Stimulated activated CD4-positive, alpha-beta T cell treated with anti-CD3 and anti-CD28 coated beads, Interleukin-2, amount 100 ng/mL, for 48 hours (primary cell): ENCODE results near the gene PROSER2.
"Not testable (repeated sequence)": the region's sequence is repeated elsewhere in the genome, so short reads cannot be mapped to it uniquely, and the experiment has no call there.

Source experiments
- DNase-seq, 2 donors: peaks; one replicate each; pipeline ENCODE4 v3.0.0-alpha.2; 2020

Gene PROSER2

DNA sequence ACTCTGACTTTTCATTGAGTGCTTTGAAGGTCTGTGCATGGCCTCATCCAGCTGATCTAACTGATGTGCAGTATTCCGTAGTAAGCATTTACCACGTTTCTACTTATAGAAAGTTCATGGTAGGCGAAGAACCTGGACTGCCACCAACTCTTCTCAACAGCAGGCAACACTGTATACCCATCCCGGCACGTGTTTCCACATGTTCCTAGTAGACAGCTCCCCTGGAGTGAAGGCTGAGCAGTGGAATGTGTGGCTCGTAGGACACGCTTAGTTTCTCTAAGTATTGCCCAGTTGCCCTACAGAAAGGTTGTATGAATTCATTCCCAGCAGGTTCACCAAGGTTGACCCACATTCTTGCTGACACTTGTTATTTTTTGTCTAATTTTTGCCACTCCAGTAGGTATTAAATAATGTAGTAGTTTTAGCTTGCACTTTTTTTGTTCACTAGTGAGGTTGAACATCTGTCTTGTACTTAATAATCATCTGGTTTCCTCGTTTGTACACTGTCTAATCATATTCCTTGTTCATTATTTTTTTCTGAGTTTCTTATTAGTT is 15.2 kb downstream of the PROSER2 start:
- DNase-seq: no peak

DNA sequence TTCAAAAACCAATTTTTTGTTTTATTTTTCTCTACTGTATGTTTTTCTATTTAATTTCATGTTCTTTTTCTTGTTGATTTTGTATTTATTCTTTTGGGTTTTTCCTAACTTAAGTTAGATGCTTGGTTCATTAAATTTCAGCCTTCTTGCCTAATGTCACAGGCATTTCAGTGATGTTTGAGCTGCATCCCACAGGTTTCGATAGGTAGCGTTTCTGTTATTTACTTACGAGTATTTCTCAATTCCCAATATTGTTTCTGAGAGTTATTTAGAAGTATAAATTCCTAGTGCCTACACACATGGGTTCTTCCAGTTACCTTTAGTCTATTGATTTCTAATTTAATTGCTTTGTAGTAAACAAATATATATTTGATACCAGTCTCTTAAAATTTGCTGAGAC is 18.2 kb downstream of the PROSER2 start:
- no peak for DNase-seq

DNA sequence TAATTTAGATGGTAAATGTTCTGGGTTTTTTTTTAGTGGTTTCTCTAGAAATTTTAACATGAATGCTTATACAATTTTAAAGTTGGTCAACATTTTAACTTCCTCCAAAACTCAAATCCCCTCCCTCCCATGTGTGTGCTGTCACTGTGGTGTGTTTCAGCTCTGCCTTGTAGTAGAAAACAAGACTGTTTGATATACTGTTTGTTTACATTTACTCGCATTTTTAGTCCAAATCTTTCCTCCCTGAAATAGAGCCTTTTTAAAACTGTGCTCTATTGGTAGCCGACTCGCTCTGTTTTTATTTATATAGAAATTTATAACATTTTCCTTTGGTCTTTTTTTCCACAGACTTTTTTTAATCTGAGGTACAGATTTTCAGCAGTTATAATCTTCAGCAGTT is 19.3 kb downstream of the PROSER2 start:
- no peak for DNase-seq

DNA sequence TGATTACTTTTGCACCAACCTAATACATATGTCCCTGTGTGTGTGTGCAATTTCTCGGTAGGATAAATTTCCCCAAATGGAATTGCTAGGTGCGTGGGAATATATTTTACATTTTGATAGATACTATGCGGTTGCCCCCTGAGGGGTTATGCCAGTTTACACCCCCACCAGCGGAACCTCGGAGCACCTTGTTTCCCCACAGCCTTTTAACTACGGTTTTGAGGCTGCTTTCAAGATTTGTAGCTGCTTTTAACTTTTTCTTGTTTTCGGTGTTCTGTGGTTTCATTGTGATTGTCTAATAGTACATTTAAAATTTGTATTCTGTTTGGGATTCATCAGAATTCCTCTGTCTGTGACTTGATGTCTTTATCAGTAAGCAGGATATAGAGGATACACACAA is 22.0 kb downstream of the PROSER2 start:
- DNase-seq: no peak

DNA sequence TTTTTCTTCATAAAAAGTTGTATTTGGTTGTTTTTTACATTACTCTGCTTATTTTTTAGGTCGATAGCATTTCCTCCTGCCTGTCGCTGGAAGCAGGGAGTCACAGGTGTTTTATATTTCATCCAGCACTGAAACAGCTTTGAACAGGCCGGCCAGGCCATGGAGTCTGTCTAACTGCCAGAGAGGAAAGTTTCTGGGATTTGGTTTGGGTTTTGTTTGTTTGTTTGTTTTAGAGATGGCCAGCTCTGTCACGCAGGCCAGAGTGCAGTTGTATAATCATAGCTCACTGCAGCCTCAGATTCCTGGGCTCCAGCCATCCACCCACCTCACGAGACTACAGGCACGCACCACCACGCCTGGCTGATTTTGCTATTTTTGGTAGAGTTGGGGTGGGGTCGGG is 23.4 kb downstream of the PROSER2 start:
- DNase-seq: no peak

DNA sequence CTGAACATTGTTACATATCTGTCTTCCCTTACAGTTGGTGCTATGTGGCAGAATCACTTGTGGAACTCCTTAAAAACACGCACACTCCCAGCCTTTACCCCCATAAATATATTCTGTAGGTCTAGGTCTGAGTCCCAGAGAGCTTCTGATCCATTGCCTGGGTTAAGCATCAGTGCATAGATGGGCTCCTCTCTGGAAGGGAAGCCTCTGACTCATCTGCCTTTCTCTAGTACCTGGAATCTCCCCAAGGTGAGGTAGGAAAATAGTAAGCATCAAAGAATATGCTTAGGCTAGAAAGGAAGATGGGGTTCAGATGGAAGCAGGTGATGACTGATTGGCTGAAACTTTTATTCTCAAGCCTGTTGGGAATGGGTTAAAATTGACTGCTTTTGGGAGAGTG is 26.1 kb downstream of the PROSER2 start:
- DNase-seq: no peak

DNA sequence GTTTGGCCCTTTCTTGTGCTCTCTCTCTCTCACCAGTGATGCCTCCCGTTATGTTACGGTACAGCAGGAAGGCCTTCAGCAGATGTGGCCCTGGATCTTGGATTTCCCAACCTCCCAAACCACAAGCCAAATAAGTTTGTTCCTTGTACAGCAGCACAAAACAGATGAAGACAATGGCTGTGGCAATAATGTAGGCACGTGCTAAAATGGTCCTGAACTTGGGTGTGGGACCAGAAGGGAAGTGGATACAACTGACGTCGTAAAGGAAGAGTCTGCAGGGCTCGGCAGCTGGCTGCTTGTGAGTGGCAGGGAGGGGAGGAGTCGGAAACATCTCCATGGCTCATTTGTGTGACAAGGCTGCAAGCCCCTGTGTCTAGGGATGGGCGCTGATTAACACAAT is 26.8 kb downstream of the PROSER2 start:
- no peak for DNase-seq

DNA sequence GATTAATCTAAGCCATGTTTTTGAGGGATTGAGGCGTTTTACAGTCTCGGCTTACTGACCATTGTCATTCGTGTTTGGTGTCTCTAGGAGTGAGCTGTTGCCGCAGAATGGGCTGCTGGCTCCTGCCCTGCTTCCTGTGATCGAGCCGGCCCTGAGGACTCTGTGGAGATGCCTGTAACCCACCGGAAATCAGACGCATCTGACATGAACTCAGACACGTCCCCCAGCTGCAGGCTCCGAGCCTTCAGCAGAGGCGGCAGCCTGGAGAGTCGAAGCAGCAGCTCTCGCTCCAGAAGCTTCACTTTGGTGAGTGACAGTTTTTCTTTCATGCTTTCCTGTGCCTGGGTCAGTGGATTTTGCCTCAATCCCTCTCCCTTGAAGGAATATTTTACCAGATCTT is 28.8 kb downstream of the PROSER2 start:
- DNase-seq: no peak

DNA sequence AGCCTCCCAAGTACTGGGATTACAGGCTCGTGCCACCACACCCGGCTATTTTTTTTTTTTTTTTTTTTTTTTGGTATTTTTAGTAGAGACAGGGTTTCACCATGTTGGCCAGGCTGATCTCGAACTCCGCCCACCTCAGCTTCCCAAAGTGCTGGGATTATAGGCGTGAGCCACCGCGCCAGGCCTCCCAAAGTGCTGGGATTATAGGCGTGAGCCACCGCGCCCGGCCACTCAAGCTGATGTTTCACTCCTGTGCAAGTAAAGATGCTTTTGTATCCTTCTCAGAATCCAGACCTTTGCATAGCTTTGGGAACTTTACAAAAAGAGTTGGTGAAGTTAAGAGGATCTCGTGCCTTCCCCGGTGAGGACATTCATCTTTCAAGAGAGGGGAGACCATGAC is 29.5 kb downstream of the PROSER2 start:
- not testable (repeated sequence) for DNase-seq

DNA sequence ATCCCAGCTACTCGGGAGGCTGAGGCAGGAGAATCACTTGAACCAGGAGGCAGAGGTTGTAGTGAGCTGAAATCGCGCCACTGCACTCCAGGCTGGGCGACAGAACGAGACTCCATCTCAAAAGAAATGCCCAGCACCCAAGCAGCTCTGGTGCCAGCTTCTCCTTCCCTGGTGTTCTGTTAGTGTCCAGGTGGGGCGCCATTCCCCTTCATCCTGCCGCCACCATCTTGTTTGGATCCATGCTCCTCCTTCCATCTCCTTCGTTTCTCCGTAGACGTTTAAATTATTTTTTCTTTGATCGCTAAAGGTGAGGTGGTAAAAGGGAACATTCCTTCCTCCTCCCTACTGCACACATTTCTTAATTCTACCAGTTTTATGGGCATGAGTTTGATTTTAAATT is 30.3 kb downstream of the PROSER2 start:
- DNase-seq: no peak

DNA sequence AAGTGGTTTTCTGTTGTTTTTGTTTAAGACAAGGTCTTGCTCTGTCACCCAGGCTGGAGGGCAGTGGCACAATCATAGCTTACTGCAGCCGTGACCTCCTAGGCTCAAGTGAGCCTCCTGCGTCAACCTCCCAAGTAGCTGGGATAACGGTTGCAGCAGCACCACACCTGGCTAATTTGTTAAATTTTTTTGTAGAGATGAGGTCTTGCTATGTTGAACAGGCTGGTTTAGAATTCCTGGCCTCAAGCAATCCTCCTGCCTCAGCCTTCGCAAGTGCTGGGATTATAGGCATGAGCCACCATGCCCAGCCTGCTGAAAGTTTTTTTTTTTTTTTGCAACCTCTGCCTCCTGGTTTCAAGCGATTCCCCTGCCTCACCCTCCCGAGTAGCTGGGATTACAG is 31.1 kb downstream of the PROSER2 start:
- no peak for DNase-seq

DNA sequence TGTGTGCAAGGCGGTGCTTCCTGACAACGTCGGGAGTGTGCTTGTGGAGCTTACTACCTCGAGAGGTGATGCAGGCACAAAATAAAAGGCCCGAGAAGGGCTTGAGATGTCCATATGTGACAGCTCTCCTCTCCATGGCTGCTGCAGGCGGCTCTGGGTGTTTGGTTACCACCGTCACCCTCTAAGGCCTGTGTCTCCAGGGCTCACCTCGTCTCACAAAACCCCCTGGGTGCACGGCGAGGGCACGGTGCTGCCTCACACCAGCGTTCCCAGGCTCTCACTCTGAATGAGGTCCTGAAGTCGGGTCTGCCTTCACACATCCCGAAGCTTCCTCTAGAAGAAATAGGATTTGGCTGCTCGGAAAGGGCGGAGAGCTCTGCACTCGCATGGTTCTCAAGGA is 32.9 kb downstream of the PROSER2 start:
- no peak for DNase-seq

DNA sequence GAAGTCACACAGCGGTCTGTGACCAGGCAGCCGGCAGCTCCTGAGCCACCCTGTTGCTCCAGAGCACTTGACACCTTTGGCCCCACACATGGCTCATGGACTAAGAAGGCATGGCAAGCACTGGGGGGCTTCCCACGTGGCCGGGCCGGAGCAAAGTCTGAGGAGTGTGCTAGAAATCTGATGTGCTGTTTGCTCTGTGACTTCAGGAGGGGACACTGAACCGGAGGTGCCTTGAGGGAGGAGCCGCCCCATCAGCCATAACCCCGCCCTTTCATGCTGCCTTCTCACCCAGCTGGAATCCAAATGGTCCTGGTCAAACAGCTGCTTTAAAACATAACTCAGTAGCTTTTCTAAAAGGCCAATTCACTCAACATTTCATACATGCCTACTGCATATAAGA is 33.5 kb downstream of the PROSER2 start:
- DNase-seq: no peak

DNA sequence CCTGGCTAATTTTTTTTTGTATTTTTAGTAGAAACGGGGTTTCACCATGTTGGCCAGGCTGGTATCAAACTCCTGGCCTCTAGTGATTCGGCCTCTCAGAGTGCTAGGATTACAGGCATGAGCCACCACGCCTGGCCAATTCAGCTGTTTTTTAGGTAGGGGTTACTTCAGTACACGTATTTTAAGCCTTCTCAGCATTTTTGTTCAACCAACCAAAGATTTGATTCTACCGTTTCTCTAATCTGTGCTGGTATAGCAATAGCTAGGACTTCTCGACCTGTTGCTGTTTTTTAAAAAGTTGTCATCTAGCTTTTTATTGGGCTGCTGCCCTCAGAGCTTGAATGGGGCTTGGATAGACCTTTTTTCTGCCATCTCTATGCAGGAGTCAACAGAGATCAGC is 34.9 kb downstream of the PROSER2 start:
- DNase-seq: no peak

DNA sequence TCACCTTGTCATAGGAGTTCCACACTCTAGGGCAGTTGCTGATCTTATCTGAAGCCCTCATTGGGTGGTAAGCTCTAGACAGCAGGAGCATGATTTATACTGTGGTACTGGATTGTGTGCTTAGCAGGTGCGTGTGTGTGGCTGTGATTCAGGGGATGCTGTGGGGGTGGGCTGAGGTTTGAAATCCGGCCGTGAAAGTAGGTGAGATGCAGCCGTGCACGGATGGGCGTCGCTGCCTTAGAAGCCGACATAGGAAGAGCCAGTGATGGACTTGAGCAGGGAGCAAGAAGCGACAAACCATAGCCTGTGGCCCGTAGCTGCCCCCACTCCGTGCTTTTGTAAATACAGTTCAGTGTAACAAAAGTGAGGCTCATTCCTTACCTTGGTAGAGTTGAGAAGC is 38.2 kb downstream of the PROSER2 start:
- DNase-seq: no peak

DNA sequence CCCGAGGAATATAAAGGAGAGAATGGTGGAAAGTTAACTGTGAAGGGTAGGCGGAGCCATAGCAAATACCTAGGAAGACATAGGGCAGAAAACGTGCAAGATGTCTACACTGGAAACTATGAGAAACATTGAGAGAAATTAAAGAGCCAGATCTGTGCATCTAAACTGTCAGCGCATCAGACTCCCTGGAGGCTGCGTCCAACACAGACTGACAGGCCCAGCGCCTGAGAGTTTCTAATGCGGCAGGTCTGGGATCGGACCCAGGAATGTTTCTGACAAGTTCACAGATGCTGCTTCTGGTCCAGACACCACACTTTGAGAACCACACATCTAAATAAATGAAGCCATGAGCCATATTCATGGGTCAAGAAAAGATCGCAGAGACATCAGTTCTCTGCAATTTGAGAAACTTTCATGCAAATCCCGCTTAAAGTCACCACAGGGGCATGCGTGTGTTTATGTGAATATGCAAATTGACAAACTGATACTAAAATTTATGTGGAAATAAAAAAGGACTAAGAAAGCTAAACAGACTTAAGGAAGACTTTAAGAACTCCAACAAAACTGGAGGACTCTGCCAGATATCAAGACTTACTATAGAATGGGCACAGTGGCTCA is 38.8 kb downstream of the PROSER2 start:
- no peak for DNase-seq

DNA sequence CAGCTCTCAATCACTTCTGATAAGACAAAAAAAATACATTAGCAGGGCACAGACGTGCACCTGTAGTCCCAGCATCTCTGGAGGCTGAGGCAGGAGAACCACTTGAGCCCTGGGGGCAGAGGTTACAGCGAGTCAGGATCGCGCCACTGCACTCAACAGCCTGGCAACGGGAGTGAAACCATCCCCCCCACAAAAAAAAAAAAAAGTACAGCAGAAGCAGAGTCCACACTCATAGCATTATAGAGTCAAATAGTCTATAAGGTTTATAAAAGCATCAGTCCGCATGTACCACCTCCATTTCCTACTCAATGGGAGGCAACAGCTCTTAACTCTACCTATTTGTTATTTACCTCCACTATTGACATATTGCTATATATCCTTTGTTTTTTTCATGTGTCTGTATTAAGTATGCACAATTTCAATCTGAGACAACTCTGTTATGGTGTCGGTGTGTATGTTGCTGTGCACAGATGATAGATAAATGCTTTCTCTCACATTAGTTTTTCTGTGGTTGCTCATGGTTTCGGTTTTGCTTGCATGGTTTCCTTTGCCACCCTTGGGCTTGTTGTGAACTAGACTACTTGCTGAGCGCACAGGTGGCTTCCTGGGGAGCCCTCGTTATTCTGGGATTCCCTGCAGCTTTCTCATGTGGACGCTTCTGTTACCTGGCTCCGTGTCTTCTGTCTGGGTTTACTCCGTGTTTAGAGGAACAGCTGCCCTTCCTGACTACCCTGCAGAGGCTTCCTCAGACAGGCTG is 40.4 kb downstream of the PROSER2 start:
- peak in 1 of 2 donors; percentile 51 for DNase-seq

DNA sequence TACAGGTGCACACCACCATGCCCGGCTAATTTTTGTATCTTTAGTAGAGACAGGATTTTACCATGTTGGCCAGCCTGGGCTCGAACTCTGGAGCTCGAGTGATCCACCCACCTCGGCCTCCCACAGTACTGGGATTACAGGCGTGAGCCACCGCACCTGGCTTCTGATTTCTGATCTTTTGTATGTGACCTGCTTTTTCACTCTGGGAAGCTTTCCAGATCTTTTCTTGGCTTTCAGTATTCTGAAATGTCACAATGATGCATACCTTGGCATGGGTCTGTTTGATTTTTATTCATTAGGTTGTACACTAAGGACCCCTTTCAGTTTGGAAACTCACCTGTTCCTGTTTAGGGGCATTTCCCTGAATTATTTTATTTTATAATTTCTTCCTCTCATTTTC is 41.6 kb downstream of the PROSER2 start:
- no peak for DNase-seq

DNA sequence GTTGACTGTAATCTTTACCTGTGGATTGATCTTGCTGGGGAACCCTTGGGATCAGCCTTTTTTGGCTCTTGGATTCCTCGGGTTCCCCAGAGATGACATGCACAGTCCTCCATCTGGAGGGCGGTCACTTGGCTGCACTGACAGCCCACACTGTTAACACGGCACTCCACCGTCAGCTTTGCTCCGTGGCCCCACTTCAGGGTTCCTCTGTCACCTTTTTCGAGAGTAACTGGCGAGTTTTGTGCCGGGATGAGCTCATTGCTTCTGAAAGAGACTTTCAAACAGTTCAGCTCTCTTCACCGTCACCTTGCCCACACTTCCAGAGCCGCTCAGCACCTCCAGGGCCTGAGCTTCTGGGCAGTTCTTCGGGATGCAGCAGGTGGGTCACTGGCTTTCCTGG is 42.4 kb downstream of the PROSER2 start:
- DNase-seq: no peak

DNA sequence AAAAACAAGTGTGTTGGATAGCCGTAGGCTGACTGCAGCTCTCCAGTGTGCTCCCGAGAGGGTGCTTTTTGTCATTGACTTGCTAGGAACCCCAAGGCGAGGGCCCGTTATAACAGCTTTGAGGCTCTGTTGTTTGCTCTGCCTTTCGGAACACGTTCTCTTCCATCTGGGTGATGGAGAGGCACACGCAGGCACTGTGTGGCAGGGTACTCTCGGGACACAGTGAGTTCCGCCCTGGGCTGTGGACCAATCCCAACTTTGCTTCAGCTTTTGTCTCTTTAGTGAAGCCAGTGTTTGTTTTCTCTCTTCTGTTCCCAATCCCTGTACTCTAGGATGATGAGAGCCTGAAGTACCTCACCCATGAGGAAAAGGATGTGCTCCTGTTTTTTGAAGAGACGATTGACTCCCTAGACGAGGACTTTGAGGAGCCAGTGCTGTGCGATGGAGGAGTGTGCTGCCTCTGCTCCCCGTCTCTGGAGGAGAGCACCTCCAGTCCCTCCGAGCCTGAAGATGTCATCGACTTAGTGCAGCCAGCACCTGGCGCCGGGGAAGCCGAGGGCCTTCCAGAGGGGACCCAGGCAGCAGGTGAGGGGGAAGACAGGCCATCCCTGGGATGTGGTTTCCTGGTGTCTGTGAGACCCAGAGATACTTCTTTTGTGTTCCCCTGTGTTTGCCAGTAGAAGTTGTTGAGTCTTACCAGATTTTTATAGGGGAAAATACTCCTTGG is 43.2 kb downstream of the PROSER2 start:
- DNase-seq: no peak

DNA sequence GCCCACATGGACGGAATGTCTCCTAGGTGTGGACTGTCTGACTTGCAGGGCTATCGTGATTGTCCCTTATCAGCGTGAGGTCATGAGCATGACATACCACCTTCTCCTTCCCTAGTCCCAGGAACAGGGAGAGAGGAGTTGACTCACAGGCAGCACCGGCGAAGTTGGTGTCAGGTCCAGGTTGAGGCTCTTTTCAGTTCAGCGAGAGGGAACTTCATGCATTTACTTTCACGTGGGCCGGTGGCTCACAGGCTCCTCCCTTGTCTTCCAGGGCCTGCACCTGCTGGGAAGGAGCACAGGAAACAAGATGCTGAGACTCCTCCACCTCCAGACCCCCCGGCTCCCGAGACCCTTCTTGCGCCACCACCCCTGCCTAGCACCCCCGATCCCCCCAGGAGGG is 46.1 kb downstream of the PROSER2 start:
- no peak for DNase-seq

DNA sequence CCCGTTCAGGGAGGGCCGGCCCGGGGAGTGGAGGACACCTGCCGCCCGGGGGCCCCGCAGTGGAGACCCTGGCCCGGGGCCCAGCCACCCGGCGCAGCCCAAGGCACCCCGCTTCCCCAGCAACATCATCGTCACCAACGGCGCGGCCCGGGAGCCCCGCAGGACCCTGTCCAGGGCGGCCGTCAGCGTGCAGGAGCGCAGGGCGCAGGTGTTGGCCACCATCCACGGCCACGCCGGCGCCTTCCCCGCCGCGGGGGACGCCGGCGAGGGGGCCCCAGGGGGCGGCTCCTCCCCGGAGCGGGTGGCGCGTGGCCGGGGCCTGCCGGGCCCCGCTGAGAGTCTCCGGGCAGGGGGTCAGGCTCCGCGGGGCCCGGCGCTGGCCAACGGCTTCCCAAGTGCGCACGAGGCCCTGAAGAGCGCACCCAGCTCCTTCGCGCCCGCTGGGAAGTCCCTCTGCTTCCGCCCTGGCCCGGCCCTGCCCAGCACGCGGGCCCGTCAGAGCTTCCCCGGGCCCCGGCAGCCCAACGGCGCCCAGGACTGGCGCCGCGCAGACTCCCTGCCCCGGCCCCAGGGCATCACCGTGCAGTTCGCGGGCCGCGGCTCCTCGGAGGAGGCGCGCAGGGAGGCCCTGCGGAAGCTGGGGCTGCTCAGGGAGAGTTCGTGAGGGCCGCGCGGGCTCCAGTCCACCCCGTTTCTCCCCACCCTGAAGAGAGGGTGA is 46.7 kb downstream of the PROSER2 start:
- no peak for DNase-seq

DNA sequence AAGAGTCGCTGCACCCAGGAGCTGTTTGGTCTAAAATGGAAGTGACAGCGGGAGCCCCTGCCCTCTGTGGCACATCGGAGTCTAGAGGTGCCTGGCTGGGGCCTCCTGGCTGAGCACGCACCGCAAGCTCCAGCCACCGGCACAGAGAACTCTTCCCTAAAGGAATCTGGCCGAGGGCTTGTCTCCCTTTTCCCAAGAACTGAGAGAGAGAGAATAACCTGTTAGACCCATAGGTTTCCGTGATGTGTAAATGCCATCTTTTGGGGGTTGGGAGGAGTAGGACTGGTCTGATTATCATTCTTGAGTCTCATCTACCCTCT is 47.3 kb downstream of the PROSER2 start:
- DNase-seq: no peak
